Prostate gland (tissue), 2 donors: ENCODE data around the gene DSG2. TPM values are rescaled to one million over a fixed set of nuclear protein-coding genes. Genes with fewer than 3 reads are reported as not detected.
A peak's percentile ranks its signal among the peaks of the same experiment; 100 is the strongest.
"Not testable (repeated sequence)": the region's sequence is repeated elsewhere in the genome, so short reads cannot be mapped to it uniquely, and the experiment has no call there.

Experiments used
- DNase-seq: peaks from one replicate; pipeline ENCODE4 v3.0.0-alpha.2; 2019; ENCODE audit warnings: low spot score
- H3K27ac ChIP-seq, 2 donors: fragments of 200-600 bp; sonication (generic); 2 replicates each; pipeline ENCODE4 v1.5.1; 2017 to 2019
- H3K27me3 ChIP-seq: fragments of 200-600 bp; sonication (generic); replicated peaks from 2 replicates; pipeline ENCODE4 v1.5.1; 2019; ENCODE audit not compliant: insufficient read depth
- H3K36me3 ChIP-seq, 2 donors: fragments of 200-600 bp; sonication (generic); 1 replicate in 1 of 2; 2 replicates in 1 of 2; pipeline versions ENCODE4 v1.5.1 to v1.8.1; 2017 to 2019
- H3K4me1 ChIP-seq: fragments of 200-600 bp; sonication (generic); replicated peaks from 2 replicates; pipeline ENCODE4 v1.5.1; 2019
- H3K4me3 ChIP-seq, 2 donors: fragments of 200-600 bp; sonication (generic); 2 replicates each; pipeline ENCODE4 v1.5.1; 2017 to 2019
- H3K9me3 ChIP-seq: fragments of 200-600 bp; sonication (generic); 2 replicates; pipeline ENCODE4 v1.5.1; 2017
- POLR2A ChIP-seq: fragments of 450-650 bp; IDR thresholded peaks from one replicate; pipeline ENCODE4 v1.6.1; 2016; ENCODE audit warnings: antibody characterized with exemption, mild to moderate bottlenecking
- POLR2AphosphoS5 ChIP-seq: sonication (generic); formaldehyde crosslinking; IDR thresholded peaks from one replicate; pipeline ENCODE4 v1.6.1; 2017; ENCODE audit warnings: antibody characterized with exemption
- WGBS: methylation state at CpG from one replicate; pipeline ENCODE4 v1.1.5; 2018; 5-methylcytosine and 5-hydroxymethylcytosine counted together
- intact Hi-C: fragments of 100-400 bp; cut with DNase I; formaldehyde crosslinking; loops from one replicate; pipeline ENCODE4 v1.14.2; 2022
- total RNA-seq, 2 donors: library from RNA; depleted of rRNA; stranded (reverse); fragments of >200 nt; gene quantifications; one replicate each; pipeline ENCODE4 v1.1.0, GENCODE V29; 2016
- TF ChIP-seq, protein P1 (sequence below), 4 experiments: fragments of 200-600 bp in 2 of 4; fragments of 450-650 bp in 2 of 4; sonication (generic) in 2 of 4; IDR thresholded peaks; 1 replicate in 3 of 4; 2 replicates in 1 of 4; pipeline ENCODE4 v1.5.1; 2016 to 2019; ENCODE audit warnings: antibody characterized with exemption in 4 of 4, mild to moderate bottlenecking in 2 of 4, moderate library complexity in 2 of 4

Gene DSG2
- total RNA-seq, 2 donors from 2014 or later, result 19.5 to 63.2 TPM

DNA sequence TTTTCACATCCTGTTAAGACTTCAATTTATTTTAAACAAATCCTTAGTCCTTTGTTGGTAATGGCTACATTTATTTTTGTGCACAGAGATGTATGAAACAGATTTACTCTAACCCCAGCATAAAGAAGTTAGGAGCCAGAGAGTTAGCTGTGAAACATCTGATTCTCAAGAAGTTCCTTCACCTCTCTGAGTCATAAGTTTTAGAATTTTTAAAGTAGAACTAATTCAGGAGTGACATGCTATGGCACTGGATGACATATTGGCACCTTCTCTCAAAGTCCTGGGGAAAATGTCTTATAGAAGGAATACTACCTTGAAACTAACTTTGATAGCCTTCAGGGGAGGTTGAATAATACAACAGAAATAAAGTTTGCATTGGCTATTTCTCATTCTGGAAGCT, 6.4 kb upstream of the DSG2 start:
- Histone ChIP-seq H3K4me3 (no peak overlapping the region), H3K4me1 (no peaks in the 10 kb centered on the region), H3K27ac (no peak overlapping the region), H3K36me3 (no peaks in the 10 kb centered on the region), H3K9me3 (no peaks in the 10 kb centered on the region), H3K27me3 (no peaks in the 10 kb centered on the region)
- TF ChIP-seq POLR2A (no peak), POLR2AphosphoS5 (no peak)
- TF ChIP-seq, protein P1, sequence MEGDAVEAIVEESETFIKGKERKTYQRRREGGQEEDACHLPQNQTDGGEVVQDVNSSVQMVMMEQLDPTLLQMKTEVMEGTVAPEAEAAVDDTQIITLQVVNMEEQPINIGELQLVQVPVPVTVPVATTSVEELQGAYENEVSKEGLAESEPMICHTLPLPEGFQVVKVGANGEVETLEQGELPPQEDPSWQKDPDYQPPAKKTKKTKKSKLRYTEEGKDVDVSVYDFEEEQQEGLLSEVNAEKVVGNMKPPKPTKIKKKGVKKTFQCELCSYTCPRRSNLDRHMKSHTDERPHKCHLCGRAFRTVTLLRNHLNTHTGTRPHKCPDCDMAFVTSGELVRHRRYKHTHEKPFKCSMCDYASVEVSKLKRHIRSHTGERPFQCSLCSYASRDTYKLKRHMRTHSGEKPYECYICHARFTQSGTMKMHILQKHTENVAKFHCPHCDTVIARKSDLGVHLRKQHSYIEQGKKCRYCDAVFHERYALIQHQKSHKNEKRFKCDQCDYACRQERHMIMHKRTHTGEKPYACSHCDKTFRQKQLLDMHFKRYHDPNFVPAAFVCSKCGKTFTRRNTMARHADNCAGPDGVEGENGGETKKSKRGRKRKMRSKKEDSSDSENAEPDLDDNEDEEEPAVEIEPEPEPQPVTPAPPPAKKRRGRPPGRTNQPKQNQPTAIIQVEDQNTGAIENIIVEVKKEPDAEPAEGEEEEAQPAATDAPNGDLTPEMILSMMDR (IDR thresholded peaks at IDR 0.05), result no peak
- no peak for DNase-seq
- intact Hi-C loops, result loop anchor here (10.0 kb wide), 1 partner anchor 47 kb away; the partner anchor contains the start of gene DSG3

DNA sequence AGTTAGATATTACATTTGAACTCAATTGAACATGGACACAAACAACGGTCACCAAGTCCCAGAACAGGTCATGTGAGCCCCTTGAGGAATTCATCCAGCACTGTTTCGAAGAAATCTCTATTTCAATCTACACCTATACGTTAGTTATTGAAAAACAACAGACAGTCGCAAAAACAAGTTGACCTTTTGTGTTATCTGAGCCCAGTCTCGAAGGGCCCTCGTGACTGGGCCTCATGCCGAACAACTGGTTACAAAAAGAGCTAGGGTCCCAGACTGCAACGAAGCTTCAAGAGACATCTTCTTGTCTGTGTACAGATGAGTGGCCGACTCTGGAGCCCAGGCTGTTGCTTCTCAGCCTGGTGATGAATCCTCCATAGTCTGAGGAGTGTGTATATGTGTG, 5.3 kb upstream of the DSG2 start:
- TF ChIP-seq POLR2A, result no peak
- TF ChIP-seq, protein P1 (IDR thresholded peaks at IDR 0.05), result no peak
- DNase-seq, result no peak
- 88% methylated on average over 9 of the region's 9 CpGs for WGBS
- intact Hi-C loops, result loop anchor here (10.0 kb wide), 1 partner anchor 48 kb away; the partner anchor contains the start of gene DSG3
- Histone ChIP-seq H3K27ac (no peak overlapping the region), H3K4me1 (no peaks in the 10 kb centered on the region), H3K36me3 (no peaks in the 10 kb centered on the region), H3K9me3 (no peaks in the 10 kb centered on the region), H3K4me3 (no peak overlapping the region), H3K27me3 (no peaks in the 10 kb centered on the region)

DNA sequence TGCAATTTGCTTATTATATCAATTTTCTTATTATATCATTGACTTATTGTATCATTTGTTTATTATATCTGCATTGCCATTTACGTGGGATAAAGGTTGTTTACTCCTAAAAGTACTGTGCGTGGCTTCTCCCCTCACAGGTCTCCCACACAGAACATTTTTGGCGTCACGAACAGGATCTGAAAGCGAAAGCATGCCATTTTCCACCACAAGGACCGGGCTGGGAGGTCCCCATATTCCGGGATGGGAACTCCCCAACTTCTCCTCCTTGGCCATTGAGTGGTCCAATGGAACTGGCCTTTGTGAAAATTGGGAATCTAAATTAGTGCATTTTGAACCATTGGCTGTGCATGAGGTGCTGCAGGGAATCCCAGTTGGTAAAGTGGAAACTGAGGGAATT, 4.8 kb upstream of the DSG2 start:
- Histone ChIP-seq H3K4me3 (no peak overlapping the region), H3K27me3 (no peaks in the 10 kb centered on the region), H3K9me3 (no peaks in the 10 kb centered on the region), H3K27ac (no peak overlapping the region), H3K4me1 (no peaks in the 10 kb centered on the region), H3K36me3 (no peaks in the 10 kb centered on the region)
- whole genome bisulfite sequencing, result 86% methylated on average over 7 of the region's 7 CpGs
- intact Hi-C loops, result loop anchor here (10.0 kb wide), 1 partner anchor 48 kb away; the partner anchor contains the start of gene DSG3
- DNase-seq, result no peak
- TF ChIP-seq POLR2A (no peak), POLR2AphosphoS5 (no peak)
- TF ChIP-seq, protein P1 (IDR thresholded peaks at IDR 0.05), result no peak

DNA sequence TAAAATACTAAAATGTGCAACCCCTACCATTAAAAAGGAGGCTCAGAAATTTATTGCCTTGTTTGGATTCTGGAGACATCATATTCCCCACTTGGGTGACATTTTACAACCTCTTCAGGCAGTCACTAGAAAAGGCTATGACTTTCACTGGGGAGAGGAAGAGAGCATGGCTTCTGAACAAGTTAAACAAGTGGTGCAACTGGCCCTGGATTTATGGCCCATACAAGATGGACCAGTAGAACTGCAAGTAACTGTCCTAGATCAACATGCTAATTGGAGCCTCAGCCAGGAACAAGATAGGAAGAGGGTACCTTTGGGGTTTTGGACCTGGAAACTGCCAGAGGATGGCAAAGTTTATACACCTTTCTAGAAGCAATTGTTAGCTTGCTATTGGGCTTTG, 4.0 kb upstream of the DSG2 start:
- TF ChIP-seq POLR2A (no peak), POLR2AphosphoS5 (peak; percentile 69)
- peak; percentile 72 for DNase-seq
- intact Hi-C loops, result loop anchor here (10.0 kb wide), 1 partner anchor 49 kb away; the partner anchor contains the start of gene DSG3
- Histone ChIP-seq H3K9me3 (no peaks in the 10 kb centered on the region), H3K36me3 (no peaks in the 10 kb centered on the region), H3K4me1 (no peaks in the 10 kb centered on the region), H3K4me3 (no peak overlapping the region), H3K27me3 (no peaks in the 10 kb centered on the region), H3K27ac (no peak overlapping the region)

DNA sequence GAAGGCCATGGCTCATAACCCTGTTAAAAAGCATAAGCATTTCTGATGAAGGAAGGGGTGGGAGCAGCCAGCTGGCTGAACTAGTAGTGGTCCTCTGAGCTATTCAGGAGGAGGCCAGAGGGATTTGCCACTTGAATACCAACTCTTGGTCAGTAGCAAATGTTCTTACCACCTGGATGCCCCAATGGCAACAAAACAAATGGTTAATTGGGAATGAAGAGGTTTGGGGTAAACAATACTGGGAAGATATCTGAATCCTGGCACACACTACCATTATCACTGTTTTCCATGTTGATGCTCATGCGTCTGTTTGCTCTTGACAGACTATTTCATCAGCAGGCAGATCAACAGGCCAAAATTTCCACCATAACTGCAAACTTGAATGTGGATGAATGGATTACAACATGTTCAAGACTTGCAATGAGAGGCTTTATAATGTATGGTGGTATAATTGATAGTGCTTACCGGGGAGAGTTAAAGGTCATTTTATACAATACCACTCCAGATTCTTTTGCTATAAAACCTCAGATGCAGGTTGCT, 3.2 kb upstream of the DSG2 start:
- intact Hi-C loops, result loop anchor here (10.0 kb wide), 1 partner anchor 50 kb away; the partner anchor contains the start of gene DSG3
- not testable (repeated sequence) for H3K27ac ChIP-seq, H3K9me3 ChIP-seq, H3K36me3 ChIP-seq, H3K4me1 ChIP-seq, H3K4me3 ChIP-seq, H3K27me3 ChIP-seq, DNase-seq
- WGBS, result 69% methylated on average over 2 of the region's 2 CpGs

DNA sequence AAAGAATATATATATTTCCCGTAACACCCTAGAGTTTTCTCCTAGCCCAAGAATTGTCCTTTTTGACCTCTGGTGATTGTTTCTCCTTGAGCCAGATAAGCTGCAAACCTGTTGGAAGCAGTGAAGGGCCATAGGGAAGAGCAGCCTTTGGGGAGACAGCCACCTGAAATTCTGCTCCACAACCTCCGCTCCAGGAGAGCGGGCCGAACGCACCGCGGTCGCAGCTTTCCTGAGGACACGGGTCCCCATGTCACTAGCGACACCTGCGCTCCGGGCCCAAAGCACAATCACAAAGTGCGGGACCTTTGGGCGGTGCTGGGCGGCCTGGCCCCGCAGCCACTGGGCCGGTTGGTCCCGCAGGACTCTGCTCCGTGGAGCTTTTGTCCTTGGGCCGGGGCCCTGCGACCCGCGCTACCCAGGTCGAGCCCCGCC, 557 bp upstream of the DSG2 start:
- H3K4me1 ChIP-seq, result no peaks in the 10 kb centered on the region
- no peaks in the 10 kb centered on the region for H3K36me3 ChIP-seq
- TF ChIP-seq POLR2A (no peak), POLR2AphosphoS5 (no peak)
- TF ChIP-seq, protein P1 (IDR thresholded peaks at IDR 0.05), result no peak
- no peak for DNase-seq
- H3K9me3 ChIP-seq, result no peaks in the 10 kb centered on the region
- peak overlapping the region; percentile 65 to 66 for H3K4me3 ChIP-seq
- 13% methylated on average over 25 of the region's 25 CpGs for WGBS
- peak overlapping the region; percentile 89 to 92 for H3K27ac ChIP-seq
- intact Hi-C loops, result loop anchor here (10.0 kb wide), 1 partner anchor 53 kb away; the partner anchor contains the start of gene DSG3
- no peaks in the 10 kb centered on the region for H3K27me3 ChIP-seq
